ENCODE data around the gene SWT1.

GRCh38 chr1:185241127-185241526, 84.2 kb downstream of the SWT1 start:
- TF ChIP-seq POLR2AphosphoS5 (IDR thresholded peaks at IDR 0.05; ENCODE audit: low read depth) (no peak), SPI1 (IDR thresholded peaks at IDR 0.05; ENCODE audit: borderline replicate concordance, low read depth) (no peak)
- TF ChIP-seq, protein P1, sequence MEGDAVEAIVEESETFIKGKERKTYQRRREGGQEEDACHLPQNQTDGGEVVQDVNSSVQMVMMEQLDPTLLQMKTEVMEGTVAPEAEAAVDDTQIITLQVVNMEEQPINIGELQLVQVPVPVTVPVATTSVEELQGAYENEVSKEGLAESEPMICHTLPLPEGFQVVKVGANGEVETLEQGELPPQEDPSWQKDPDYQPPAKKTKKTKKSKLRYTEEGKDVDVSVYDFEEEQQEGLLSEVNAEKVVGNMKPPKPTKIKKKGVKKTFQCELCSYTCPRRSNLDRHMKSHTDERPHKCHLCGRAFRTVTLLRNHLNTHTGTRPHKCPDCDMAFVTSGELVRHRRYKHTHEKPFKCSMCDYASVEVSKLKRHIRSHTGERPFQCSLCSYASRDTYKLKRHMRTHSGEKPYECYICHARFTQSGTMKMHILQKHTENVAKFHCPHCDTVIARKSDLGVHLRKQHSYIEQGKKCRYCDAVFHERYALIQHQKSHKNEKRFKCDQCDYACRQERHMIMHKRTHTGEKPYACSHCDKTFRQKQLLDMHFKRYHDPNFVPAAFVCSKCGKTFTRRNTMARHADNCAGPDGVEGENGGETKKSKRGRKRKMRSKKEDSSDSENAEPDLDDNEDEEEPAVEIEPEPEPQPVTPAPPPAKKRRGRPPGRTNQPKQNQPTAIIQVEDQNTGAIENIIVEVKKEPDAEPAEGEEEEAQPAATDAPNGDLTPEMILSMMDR (IDR thresholded peaks at IDR 0.05; ENCODE audit: insufficient read depth, low read length): no peak
